ENCODE results near the gene TMEM17.

TMEM17 gene

GRCh38 chr2:62462211-62462610, 43.8 kb downstream of the TMEM17 start:
- no peak for DNase-seq (ENCODE audit: low read depth)
- H3K4me3 ChIP-seq (ENCODE audit: low read depth, low read length) = no peak overlapping the region
- no peak for TF ChIP-seq CTCF (IDR thresholded peaks at IDR 0.05; ENCODE audit: insufficient read depth, low read depth, low read length, missing control alignments)

GRCh38 chr2:62461707-62462106, 44.3 kb downstream of the TMEM17 start:
- H3K4me3 ChIP-seq (ENCODE audit: low read depth, low read length) = no peak overlapping the region
- no peak for DNase-seq (ENCODE audit: low read depth)
- TF ChIP-seq CTCF (IDR thresholded peaks at IDR 0.05; ENCODE audit: insufficient read depth, low read depth, low read length, missing control alignments) = no peak

GRCh38 chr2:62461017-62461553, 44.9 kb downstream of the TMEM17 start:
- TF ChIP-seq CTCF (IDR thresholded peaks at IDR 0.05; ENCODE audit: insufficient read depth, low read depth, low read length, missing control alignments) = no peak
- DNase-seq (ENCODE audit: low read depth) = no peak
- H3K4me3 ChIP-seq (ENCODE audit: low read depth, low read length) = no peak overlapping the region

- no peak for TF ChIP-seq CTCF (IDR thresholded peaks at IDR 0.05; ENCODE audit: insufficient read depth, low read depth, low read length, missing control alignments)
- DNase-seq (ENCODE audit: low read depth) = no peak
- H3K4me3 ChIP-seq (ENCODE audit: low read depth, low read length) = no peak overlapping the region
Observed at GRCh38 chr2:62460175-62460574, 45.8 kb downstream of the TMEM17 start.

- TF ChIP-seq CTCF (IDR thresholded peaks at IDR 0.05; ENCODE audit: insufficient read depth, low read depth, low read length, missing control alignments) = no peak
- no peak for DNase-seq (ENCODE audit: low read depth)
- no peak overlapping the region for H3K4me3 ChIP-seq (ENCODE audit: low read depth, low read length)
Observed at GRCh38 chr2:62459672-62460071, 46.3 kb downstream of the TMEM17 start.

- DNase-seq (ENCODE audit: low read depth) = no peak
- H3K4me3 ChIP-seq (ENCODE audit: low read depth, low read length) = no peak overlapping the region
- TF ChIP-seq CTCF (IDR thresholded peaks at IDR 0.05; ENCODE audit: insufficient read depth, low read depth, low read length, missing control alignments) = no peak
Observed at GRCh38 chr2:62459106-62459505, 46.9 kb downstream of the TMEM17 start.

- TF ChIP-seq CTCF (IDR thresholded peaks at IDR 0.05; ENCODE audit: insufficient read depth, low read depth, low read length, missing control alignments) = no peak
- no peak overlapping the region for H3K4me3 ChIP-seq (ENCODE audit: low read depth, low read length)
- no peak for DNase-seq (ENCODE audit: low read depth)
Observed at GRCh38 chr2:62458671-62459081, 47.3 kb downstream of the TMEM17 start.

All from GM12865 (cell line).